ENCODE data around the gene CLEC3B.

DNA sequence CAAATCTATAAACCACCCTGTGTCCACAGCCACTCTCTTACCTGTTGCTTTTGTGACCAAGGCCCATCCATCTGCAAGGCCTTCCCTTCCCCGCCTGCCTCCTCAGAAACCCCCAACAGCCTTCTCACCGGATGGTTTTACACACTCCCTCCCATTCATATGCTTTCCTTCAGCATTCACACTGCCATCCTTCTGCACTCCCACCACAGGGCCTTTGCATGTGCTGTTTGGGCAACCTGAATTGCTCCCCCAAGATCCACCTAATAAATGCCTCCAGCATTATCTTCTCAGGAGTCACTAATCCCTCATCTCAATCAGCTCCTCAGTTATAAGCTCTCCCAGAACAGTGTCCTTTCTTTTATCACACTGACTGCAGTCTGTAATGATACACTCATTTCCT, 6.0 kb downstream of the CLEC3B start:
- TF ChIP-seq POLR2A (IDR thresholded peaks at IDR 0.05; ENCODE audit: low read depth, low read length) (no peak), ZNF274 (IDR thresholded peaks at IDR 0.05; ENCODE audit: insufficient read depth, insufficient read length) (no peak), CHD2 (IDR thresholded peaks at IDR 0.05; ENCODE audit: borderline replicate concordance, low read depth, low read length) (no peak)
- TF ChIP-seq, protein P1, sequence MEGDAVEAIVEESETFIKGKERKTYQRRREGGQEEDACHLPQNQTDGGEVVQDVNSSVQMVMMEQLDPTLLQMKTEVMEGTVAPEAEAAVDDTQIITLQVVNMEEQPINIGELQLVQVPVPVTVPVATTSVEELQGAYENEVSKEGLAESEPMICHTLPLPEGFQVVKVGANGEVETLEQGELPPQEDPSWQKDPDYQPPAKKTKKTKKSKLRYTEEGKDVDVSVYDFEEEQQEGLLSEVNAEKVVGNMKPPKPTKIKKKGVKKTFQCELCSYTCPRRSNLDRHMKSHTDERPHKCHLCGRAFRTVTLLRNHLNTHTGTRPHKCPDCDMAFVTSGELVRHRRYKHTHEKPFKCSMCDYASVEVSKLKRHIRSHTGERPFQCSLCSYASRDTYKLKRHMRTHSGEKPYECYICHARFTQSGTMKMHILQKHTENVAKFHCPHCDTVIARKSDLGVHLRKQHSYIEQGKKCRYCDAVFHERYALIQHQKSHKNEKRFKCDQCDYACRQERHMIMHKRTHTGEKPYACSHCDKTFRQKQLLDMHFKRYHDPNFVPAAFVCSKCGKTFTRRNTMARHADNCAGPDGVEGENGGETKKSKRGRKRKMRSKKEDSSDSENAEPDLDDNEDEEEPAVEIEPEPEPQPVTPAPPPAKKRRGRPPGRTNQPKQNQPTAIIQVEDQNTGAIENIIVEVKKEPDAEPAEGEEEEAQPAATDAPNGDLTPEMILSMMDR (IDR thresholded peaks at IDR 0.05 in 2 of 3, conservative IDR thresholded peaks at IDR 0.05 in 1 of 3; ENCODE audit: control insufficient read depth in 2 of 3, extremely low read depth in 1 of 3, insufficient read depth in 1 of 3, low read depth in 3 of 3, low read length in 3 of 3) = no peak
